LNCaP clone FGC (cell line): ENCODE measurements around the gene RNF26.
"Not testable (repeated sequence)": the region's sequence is repeated elsewhere in the genome, so short reads cannot be mapped to it uniquely, and the experiment has no call there.

Experiments used
- DNase-seq: peaks from one replicate; pipeline ENCODE4 v3.0.0-alpha.2; 2011; ENCODE audit warnings: low read depth
- H3K4me3 ChIP-seq: 2 replicates; pipeline ENCODE4 v1.5.1; 2011; ENCODE audit warnings: mild to moderate bottlenecking, low read depth, low read length, control low read depth
- CTCF ChIP-seq: IDR thresholded peaks from 2 replicates; pipeline ENCODE4 v1.5.1; 2012; ENCODE audit warnings: mild to moderate bottlenecking; ENCODE audit not compliant: control insufficient read depth, insufficient read depth; ENCODE audit errors: extremely low read depth

Gene RNF26

GRCh38 chr11:119381181-119381988, 47.1 kb downstream of the RNF26 start, which contains the start of gene USP2:
Gene USP2, minus strand, starts transcription at chr11:119381690. Its CDS starts 8,210 bp downstream, at chr11:119373480.
- H3K4me3 ChIP-seq, result peak within 1 kb of the TSS; percentile 59
- peak; percentile 85 for DNase-seq
- peak; percentile 91 for TF ChIP-seq CTCF

DNA sequence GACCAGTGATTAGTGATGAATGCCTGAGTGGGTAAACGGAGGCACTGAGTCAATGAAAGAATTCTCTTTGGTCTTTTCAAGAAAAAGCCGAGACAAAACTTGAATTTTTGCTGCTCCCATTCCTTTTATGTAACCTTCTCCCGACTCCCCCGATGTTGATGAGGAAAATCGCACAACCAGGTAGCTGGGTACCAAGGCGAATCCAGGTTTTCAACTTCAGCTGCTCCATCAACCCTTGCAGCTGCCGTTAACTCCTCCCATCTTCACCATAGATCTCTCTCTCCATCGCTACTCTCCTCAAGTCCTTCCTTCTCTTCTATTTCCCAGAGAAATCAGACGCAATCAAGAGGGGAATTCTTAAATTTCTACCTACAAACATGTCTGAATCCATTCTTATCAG, 47.8 kb downstream of the RNF26 start:
- DNase-seq, result no peak
- no peak for TF ChIP-seq CTCF
- H3K4me3 ChIP-seq, result peak overlapping the region; percentile 59

GRCh38 chr11:119382513-119382912, 48.2 kb downstream of the RNF26 start:
- not testable (repeated sequence) for DNase-seq
- H3K4me3 ChIP-seq, result peak overlapping the region; percentile 59

GRCh38 chr11:119384332-119384731, 50.0 kb downstream of the RNF26 start:
- no peak for TF ChIP-seq CTCF
- H3K4me3 ChIP-seq, result no peak overlapping the region
- DNase-seq, result no peak
